NAMALWA (cell line): Measurements from ENCODE around the gene TMEM138.

ENCODE experiments used
- DNase-seq: peaks from one replicate; pipeline ENCODE4 v3.0.0-alpha.2; 2015; ENCODE audit warnings: low spot score

Gene TMEM138

GRCh38 chr11:61361741-61362541 lies at the start of gene TMEM138, which contains the start of gene CYB561A3:
Gene TMEM138, plus strand, starts transcription at chr11:61362374. Its CDS starts 2,017 bp downstream, at chr11:61364391.
Gene CYB561A3, minus strand, starts transcription at chr11:61361882. Its CDS starts 5,169 bp downstream, at chr11:61356713.
- DNase-seq: peak; percentile 96

GRCh38 chr11:61315260-61315659 lies 46.9 kb upstream of the TMEM138 start:
- DNase-seq: no peak

- no peak for DNase-seq
Measured at GRCh38 chr11:61325649-61326414, 36.3 kb upstream of the TMEM138 start.

GRCh38 chr11:61327669-61328071 lies 34.5 kb upstream of the TMEM138 start:
- DNase-seq: no peak

GRCh38 chr11:61328351-61328750 lies 33.8 kb upstream of the TMEM138 start:
- DNase-seq: no peak

- no peak for DNase-seq
Measured at GRCh38 chr11:61329871-61330270, 32.3 kb upstream of the TMEM138 start.

GRCh38 chr11:61331651-61332050 lies 30.5 kb upstream of the TMEM138 start:
- DNase-seq: no peak

- DNase-seq: peak; percentile 46
Measured at GRCh38 chr11:61332281-61332796, 29.8 kb upstream of the TMEM138 start.

GRCh38 chr11:61332797-61333549 lies 29.2 kb upstream of the TMEM138 start, which contains the start of the genes DDB1 and TKFC:
Gene DDB1, minus strand, starts transcription at chr11:61333105. Its CDS starts 137 bp downstream, at chr11:61332968.
Gene TKFC, plus strand, starts transcription at chr11:61333228. Its CDS starts 1,501 bp downstream, at chr11:61334729.
- DNase-seq: peak; percentile 94

GRCh38 chr11:61333550-61334433 lies 28.4 kb upstream of the TMEM138 start:
- DNase-seq: peak; percentile 57

- no peak for DNase-seq
Measured at GRCh38 chr11:61334434-61335354, 27.5 kb upstream of the TMEM138 start.

GRCh38 chr11:61335355-61335710 lies 26.8 kb upstream of the TMEM138 start:
- no peak for DNase-seq

- DNase-seq: peak; percentile 92
Measured at GRCh38 chr11:61336171-61336935, 25.8 kb upstream of the TMEM138 start.

GRCh38 chr11:61337706-61338470 lies 24.3 kb upstream of the TMEM138 start:
- DNase-seq: no peak

- no peak for DNase-seq
Measured at GRCh38 chr11:61338783-61339489, 23.2 kb upstream of the TMEM138 start.

- no peak for DNase-seq
Measured at GRCh38 chr11:61339490-61339878, 22.7 kb upstream of the TMEM138 start.

GRCh38 chr11:61340979-61341378 lies 21.2 kb upstream of the TMEM138 start:
- DNase-seq: no peak

GRCh38 chr11:61341706-61342105 lies 20.5 kb upstream of the TMEM138 start:
- no peak for DNase-seq
